GM11168 (cell line): ENCODE measurements around the gene MSMO1.

Experiments used
- in situ Hi-C: fragments of 300-500 bp; cut with MboI; formaldehyde crosslinking; loops from one replicate; pipeline ENCODE4 v1.12.0; 2022; ENCODE audit warnings: low sequenced_read_pairs; ENCODE audit not compliant: unreplicated experiment

Gene MSMO1

GRCh38 chr4:165351359-165352130, 24.1 kb downstream of the MSMO1 start:
- in situ Hi-C loops = loop anchor here (10.0 kb wide), 1 partner anchor 113 kb away; no protein-coding TSS in a partner anchor

GRCh38 chr4:165355900-165356300, 28.4 kb downstream of the MSMO1 start:
- in situ Hi-C loops = loop anchor here (10.0 kb wide), 1 partner anchor 109 kb away; no protein-coding TSS in a partner anchor

- in situ Hi-C loops = loop anchor here (10.0 kb wide), 1 partner anchor 105 kb away; no protein-coding TSS in a partner anchor
Measured at GRCh38 chr4:165359506-165359905, 32.0 kb downstream of the MSMO1 start.

- in situ Hi-C loops = no loop called here
Measured at GRCh38 chr4:165360041-165360695, 32.7 kb downstream of the MSMO1 start.

- in situ Hi-C loops = no loop called here
Measured at GRCh38 chr4:165360985-165361670, 33.7 kb downstream of the MSMO1 start.

GRCh38 chr4:165361810-165362209, 34.3 kb downstream of the MSMO1 start:
- in situ Hi-C loops = no loop called here

GRCh38 chr4:165364452-165365080, 37.1 kb downstream of the MSMO1 start:
- in situ Hi-C loops = no loop called here

GRCh38 chr4:165367040-165367439, 39.6 kb downstream of the MSMO1 start:
- in situ Hi-C loops = no loop called here

- in situ Hi-C loops = no loop called here
Measured at GRCh38 chr4:165368114-165368513, 40.6 kb downstream of the MSMO1 start.

GRCh38 chr4:165368567-165368966, 41.1 kb downstream of the MSMO1 start:
- in situ Hi-C loops = no loop called here

- in situ Hi-C loops = no loop called here
Measured at GRCh38 chr4:165369522-165369921, 42.1 kb downstream of the MSMO1 start.

- in situ Hi-C loops = no loop called here
Measured at GRCh38 chr4:165370530-165370929, 43.1 kb downstream of the MSMO1 start.

- in situ Hi-C loops = no loop called here
Measured at GRCh38 chr4:165375465-165375864, 48.0 kb downstream of the MSMO1 start.

GRCh38 chr4:165378398-165378744, 50.9 kb downstream of the MSMO1 start:
- in situ Hi-C loops = no loop called here

GRCh38 chr4:165378745-165379677, 51.5 kb downstream of the MSMO1 start, which contains the start of gene CPE:
Gene CPE, plus strand, starts transcription at chr4:165379008. Its CDS starts 214 bp downstream, at chr4:165379222.
- in situ Hi-C loops = no loop called here

- in situ Hi-C loops = no loop called here
Measured at GRCh38 chr4:165379678-165380064, 52.2 kb downstream of the MSMO1 start.

- in situ Hi-C loops = no loop called here
Measured at GRCh38 chr4:165380805-165381204, 53.3 kb downstream of the MSMO1 start.

- in situ Hi-C loops = no loop called here
Measured at GRCh38 chr4:165381821-165382373, 54.4 kb downstream of the MSMO1 start.

- in situ Hi-C loops = no loop called here
Measured at GRCh38 chr4:165382640-165383039, 55.2 kb downstream of the MSMO1 start.
